SIG-M5 treated with dmso at 0.1 percent for 504 hours (cell line): ENCODE data around the gene FAM229B.

Experiments used
- DNase-seq: peaks from one replicate; lab custom pipeline; 2025; ENCODE audit not compliant: unreplicated experiment; lab: John Stamatoyannopoulos, UW

FAM229B gene

GRCh38 chr6:112139052-112139451 is 51.7 kb downstream of the FAM229B start:
- no peak for DNase-seq

- no peak for DNase-seq
Observed at GRCh38 chr6:112141707-112142106, 54.3 kb downstream of the FAM229B start.

GRCh38 chr6:112144145-112144926 is 56.9 kb downstream of the FAM229B start:
- no peak for DNase-seq

GRCh38 chr6:112145080-112145573 is 57.7 kb downstream of the FAM229B start:
- no peak for DNase-seq

- DNase-seq: no peak
Observed at GRCh38 chr6:112148103-112148502, 60.7 kb downstream of the FAM229B start.

GRCh38 chr6:112149236-112149635 is 61.8 kb downstream of the FAM229B start:
- no peak for DNase-seq

GRCh38 chr6:112149719-112150263 is 62.4 kb downstream of the FAM229B start:
- no peak for DNase-seq

- DNase-seq: no peak
Observed at GRCh38 chr6:112150363-112150762, 63.0 kb downstream of the FAM229B start.
